Kidney (tissue), 14 donors: Measurements from ENCODE around the gene DTD1. TPM values are rescaled to one million over a fixed set of nuclear protein-coding genes. Genes with fewer than 3 reads are reported as not detected.

Experiments
- DNase-seq, 5 donors: peaks; one replicate each; pipeline ENCODE4 v3.0.0-alpha.2; 2013 to 2020
- FAIRE-seq: peaks from 2 replicates; lab custom pipeline; 2012; peaks lifted over from hg19 to GRCh38; lab: Jason Lieb, UNC
- H3K27ac ChIP-seq, 2 donors: one replicate each; pipeline ENCODE4 v1.7.0; 2013; ENCODE audit warnings: low read depth in 2 of 2, low read length in 2 of 2, inconsistent platforms in 1 of 2
- H3K27me3 ChIP-seq: one replicate; pipeline ENCODE4 v1.7.1; 2013; ENCODE audit warnings: low read length, inconsistent platforms; ENCODE audit not compliant: control insufficient read depth, insufficient read depth
- H3K36me3 ChIP-seq, 3 donors: one replicate each; pipeline versions ENCODE4 v1.7.0 to v1.7.1; 2013; ENCODE audit warnings: low read length in 3 of 3, control low read depth in 1 of 3, inconsistent platforms in 1 of 3; ENCODE audit not compliant: insufficient read depth in 3 of 3, control insufficient read depth in 2 of 3
- H3K4me1 ChIP-seq, 3 donors: one replicate each; pipeline versions ENCODE4 v1.7.0 to v1.7.1; 2013; ENCODE audit warnings: low read length in 3 of 3, inconsistent platforms in 1 of 3, low read depth in 1 of 3; ENCODE audit not compliant: control insufficient read depth in 2 of 3, insufficient read depth in 2 of 3
- H3K4me3 ChIP-seq, 3 donors: one replicate each; pipeline versions ENCODE4 v1.7.0 to v1.8.1; 2013; ENCODE audit warnings: low read length in 3 of 3, control low read depth in 1 of 3, inconsistent platforms in 1 of 3
- H3K9ac ChIP-seq, 3 donors: one replicate each; pipeline versions ENCODE4 v1.7.0 to v1.7.1; 2013; ENCODE audit warnings: low read length in 3 of 3, control low read depth in 1 of 3, inconsistent platforms in 1 of 3
- H3K9me3 ChIP-seq, 3 donors: one replicate each; pipeline versions ENCODE4 v1.7.0 to v1.7.1; 2013; ENCODE audit warnings: low read length in 3 of 3, control low read depth in 1 of 3, inconsistent platforms in 1 of 3; ENCODE audit not compliant: control insufficient read depth in 2 of 3, insufficient read depth in 1 of 3
- intact Hi-C: fragments of 100-400 bp; cut with DNase I; formaldehyde crosslinking; loops from one replicate; pipeline ENCODE4 v1.11.1; 2022
- polyA plus RNA-seq: library from polyadenylated mRNA; stranded (reverse); fragments of 350-450 nt; fragmentation: Illumina TruSeq; extraction: RNeasy Lipid Tissue Mini Kit (QIAGEN cat#74804); gene quantifications from one replicate; pipeline ENCODE4 v1.2.3, GENCODE V29; 2014; ENCODE audit warnings: low read depth, low replicate concordance; ENCODE audit not compliant: insufficient read depth
- total RNA-seq: library from RNA; stranded (reverse); fragmentation: NEBNext Ultra II Directional; extraction: Animal tissue kit (Norgen Biotek cat#: 25700); gene quantifications from one replicate; pipeline ENCODE4 v1.2.1, GENCODE V29; 2021
- TF ChIP-seq, protein P1 (sequence below): IDR thresholded peaks from 3 replicates; pipeline ENCODE4 v1.5.1; 2012; ENCODE audit warnings: mild to moderate bottlenecking, moderate library complexity, borderline replicate concordance; ENCODE audit not compliant: insufficient read depth; ENCODE audit errors: extremely low read depth
- donor health status: control.
- donor health status: control.
- donor health status: control.
- donor health status: control.
- donor health status: control.
- donor health status: DM: yes; HTN: yes; CAD: no.
- donor health status: Normal renal cell carcinoma (clear cell type).

The DTD1 gene
- total and polyA plus RNA-seq, 2 donors from 2014 or later = 45.3 to 47.4 TPM

DNA sequence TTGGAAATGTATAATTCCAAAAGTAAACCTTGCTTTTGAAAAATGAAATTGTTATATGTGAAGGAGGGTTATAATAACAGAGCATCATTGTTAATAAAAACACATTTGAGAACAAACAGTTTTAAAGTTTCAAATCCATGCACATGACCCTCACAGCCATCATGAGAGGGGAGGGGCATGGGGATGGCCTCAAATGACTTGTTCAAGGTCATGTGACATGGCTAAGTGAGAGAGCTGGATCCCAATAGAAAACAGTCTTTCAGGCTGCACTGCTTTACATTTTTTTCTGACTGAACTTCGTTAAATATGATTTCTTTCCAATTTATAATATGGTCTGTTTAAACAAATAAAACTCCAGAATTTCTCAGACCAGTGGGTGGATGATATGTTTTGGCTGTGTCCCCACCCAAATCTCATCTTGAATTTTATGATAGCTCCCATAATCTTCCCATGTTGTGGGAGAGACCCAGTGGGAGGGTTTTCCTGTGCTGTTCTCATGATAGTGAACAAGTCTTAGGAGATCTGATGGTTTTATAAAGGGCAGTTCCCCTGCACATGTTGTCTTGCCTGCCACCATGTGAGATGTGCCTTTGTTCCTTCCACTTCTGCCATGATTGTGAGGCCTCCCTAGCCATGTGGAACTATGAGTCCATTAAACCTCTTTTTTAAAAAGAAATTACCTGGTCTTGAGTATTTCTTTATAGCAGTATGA is 66.0 kb downstream of the DTD1 start:
- TF ChIP-seq, protein P1, sequence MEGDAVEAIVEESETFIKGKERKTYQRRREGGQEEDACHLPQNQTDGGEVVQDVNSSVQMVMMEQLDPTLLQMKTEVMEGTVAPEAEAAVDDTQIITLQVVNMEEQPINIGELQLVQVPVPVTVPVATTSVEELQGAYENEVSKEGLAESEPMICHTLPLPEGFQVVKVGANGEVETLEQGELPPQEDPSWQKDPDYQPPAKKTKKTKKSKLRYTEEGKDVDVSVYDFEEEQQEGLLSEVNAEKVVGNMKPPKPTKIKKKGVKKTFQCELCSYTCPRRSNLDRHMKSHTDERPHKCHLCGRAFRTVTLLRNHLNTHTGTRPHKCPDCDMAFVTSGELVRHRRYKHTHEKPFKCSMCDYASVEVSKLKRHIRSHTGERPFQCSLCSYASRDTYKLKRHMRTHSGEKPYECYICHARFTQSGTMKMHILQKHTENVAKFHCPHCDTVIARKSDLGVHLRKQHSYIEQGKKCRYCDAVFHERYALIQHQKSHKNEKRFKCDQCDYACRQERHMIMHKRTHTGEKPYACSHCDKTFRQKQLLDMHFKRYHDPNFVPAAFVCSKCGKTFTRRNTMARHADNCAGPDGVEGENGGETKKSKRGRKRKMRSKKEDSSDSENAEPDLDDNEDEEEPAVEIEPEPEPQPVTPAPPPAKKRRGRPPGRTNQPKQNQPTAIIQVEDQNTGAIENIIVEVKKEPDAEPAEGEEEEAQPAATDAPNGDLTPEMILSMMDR = no peak
- intact Hi-C loops = no loop called here
- FAIRE-seq (no peak), DNase-seq (no peak)
- H3K27me3 ChIP-seq = no peaks in the 10 kb centered on the region
- H3K9me3 ChIP-seq = no peaks in the 10 kb centered on the region
- H3K4me1 ChIP-seq = no peaks in the 10 kb centered on the region
- H3K9ac ChIP-seq = no peak overlapping the region
- no peak overlapping the region for H3K27ac ChIP-seq
- H3K36me3 ChIP-seq = no peaks in the 10 kb centered on the region
- no peak overlapping the region for H3K4me3 ChIP-seq

DNA sequence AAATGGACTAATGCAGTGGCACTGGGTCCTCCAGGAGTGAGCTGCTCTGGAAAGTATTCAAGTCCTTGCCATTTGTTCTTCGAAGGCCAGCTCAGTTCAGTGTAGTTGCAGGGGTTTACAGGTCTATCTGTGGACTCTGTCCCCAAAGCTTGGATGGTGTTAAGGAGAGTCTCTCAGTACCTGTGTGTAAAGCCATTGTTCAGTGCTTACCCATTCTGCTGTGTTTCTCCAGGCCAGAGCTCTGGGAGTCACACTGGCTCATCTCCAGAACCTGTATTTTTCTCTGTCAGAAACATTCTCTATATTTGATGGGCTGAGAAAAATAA is 66.6 kb downstream of the DTD1 start:
- H3K36me3 ChIP-seq = no peaks in the 10 kb centered on the region
- no peaks in the 10 kb centered on the region for H3K9me3 ChIP-seq
- no peaks in the 10 kb centered on the region for H3K27me3 ChIP-seq
- DNase-seq = no peak
- no peak overlapping the region for H3K4me3 ChIP-seq
- no peaks in the 10 kb centered on the region for H3K4me1 ChIP-seq
- H3K9ac ChIP-seq = no peak overlapping the region
- H3K27ac ChIP-seq = no peak overlapping the region
- intact Hi-C loops = no loop called here
- TF ChIP-seq, protein P1 = no peak
- FAIRE-seq = no peak

DNA sequence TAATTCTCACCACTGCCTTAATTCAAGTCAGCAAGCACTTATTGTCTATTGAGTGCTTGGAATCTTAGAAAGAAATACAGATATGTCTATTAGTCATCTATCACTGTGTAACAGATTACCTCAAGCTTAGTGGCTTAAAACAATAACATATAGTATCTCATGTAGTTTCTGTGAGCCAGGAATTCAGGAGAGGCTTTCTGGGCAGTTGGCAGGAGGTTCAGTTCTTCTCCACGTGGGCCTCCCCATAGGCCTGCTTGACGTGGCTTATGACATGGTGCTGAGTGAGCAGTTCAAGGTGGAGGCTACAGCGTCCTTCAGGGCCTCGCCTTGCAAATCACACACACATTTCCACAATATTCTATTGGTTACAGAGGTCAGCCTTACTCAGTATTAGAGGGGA is 69.7 kb downstream of the DTD1 start:
- intact Hi-C loops = no loop called here
- no peak for FAIRE-seq
- no peak overlapping the region for H3K27ac ChIP-seq

More for the DNA sequence above, 69.7 kb downstream of the DTD1 start:
- no peak for DNase-seq
- TF ChIP-seq, protein P1 = no peak
- Histone ChIP-seq H3K9ac (no peak overlapping the region), H3K36me3 (no peaks in the 10 kb centered on the region), H3K9me3 (no peaks in the 10 kb centered on the region), H3K27me3 (no peaks in the 10 kb centered on the region), H3K4me1 (no peaks in the 10 kb centered on the region), H3K4me3 (no peak overlapping the region)
